ENCODE results near the gene CEACAM1.
"Not testable (repeated sequence)": the region's sequence is repeated elsewhere in the genome, so short reads cannot be mapped to it uniquely, and the experiment has no call there.

The CEACAM1 gene

DNA sequence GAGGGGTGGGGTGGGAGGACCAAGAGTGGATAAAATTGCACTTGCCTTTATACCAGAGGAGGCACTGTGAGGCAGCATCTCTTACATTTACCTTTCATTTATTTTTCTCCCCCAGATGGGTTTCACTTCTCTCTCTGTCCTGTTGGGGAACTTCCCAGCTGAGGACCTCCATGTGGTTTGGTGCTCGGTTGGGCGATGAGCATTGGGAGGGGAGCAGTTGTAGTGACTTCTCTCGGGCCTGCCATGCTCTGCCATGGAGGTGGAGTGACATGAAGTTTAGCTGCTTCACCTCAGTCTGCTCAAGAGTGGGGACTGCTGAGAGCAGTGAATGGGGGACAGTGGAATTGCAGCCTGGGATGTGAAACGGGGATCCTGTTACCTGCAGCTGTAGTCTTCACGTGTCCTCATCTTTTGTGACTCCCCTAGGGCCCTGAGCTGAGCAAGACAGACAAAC, 62.4 kb downstream of the CEACAM1 start:
- peak overlapping the region in 10 of 11 experiments; percentile 21 to 97 (median 91); a peak in 19 of 22 replicates for H3K27ac ChIP-seq
- H3K27me3 ChIP-seq, result no peaks in the 10 kb centered on the region
- H3K4me3 ChIP-seq, result peak overlapping the region in 4 of 10 experiments; percentile 22 to 45 (median 41); a peak in 4 of 20 replicates
- peak overlapping the region in 10 of 11 experiments; percentile 2 to 82 (median 78); a peak in 19 of 22 replicates for H3K9ac ChIP-seq
- TF ChIP-seq Cebpa-rat (IDR thresholded peaks at IDR 0.05), result no peak
- peak overlapping the region; percentile 73 to 95 (median 88) for H3K4me2 ChIP-seq
- 0 out of 22 replicates have a peak, but pooled peaks cover 0 to 7% (median 0%) of the 10 kb centered on the region in 11 experiments for H3K9me3 ChIP-seq (replicated peaks in 1 of 11)
- H4K20me1 ChIP-seq, result no peaks in the 10 kb centered on the region; a peak in 2 of 22 replicates
- H3K36me3 ChIP-seq, result no peaks in the 10 kb centered on the region
- H3K4me1 ChIP-seq, result peaks cover 59 to 98% (median 86%) of the 10 kb centered on the region in 10 experiments

GRCh38 chr19:42461700-42462324, 66.5 kb downstream of the CEACAM1 start:
- Histone ChIP-seq H3K4me3 (no peak overlapping the region), H3K27me3 (no peaks in the 10 kb centered on the region), H3K36me3 (no peaks in the 10 kb centered on the region), H3K9me3 (replicated peaks in 1 of 11) (0 out of 22 replicates have a peak, but pooled peaks cover 0 to 7% (median 0%) of the 10 kb centered on the region in 11 experiments), H3K27ac (peak overlapping the region in 9 of 11 experiments; percentile 11 to 57 (median 43); a peak in 13 of 22 replicates), H3K4me1 (peaks cover 19 to 80% (median 59%) of the 10 kb centered on the region in 10 experiments), H3K9ac (no peak overlapping the region), H3K4me2 (peak overlapping the region in 7 of 11 experiments; percentile 5 to 38 (median 20); a peak in 8 of 22 replicates), H4K20me1 (no peaks in the 10 kb centered on the region; a peak in 2 of 22 replicates)
- no peak for TF ChIP-seq Cebpa-rat (IDR thresholded peaks at IDR 0.05)

DNA sequence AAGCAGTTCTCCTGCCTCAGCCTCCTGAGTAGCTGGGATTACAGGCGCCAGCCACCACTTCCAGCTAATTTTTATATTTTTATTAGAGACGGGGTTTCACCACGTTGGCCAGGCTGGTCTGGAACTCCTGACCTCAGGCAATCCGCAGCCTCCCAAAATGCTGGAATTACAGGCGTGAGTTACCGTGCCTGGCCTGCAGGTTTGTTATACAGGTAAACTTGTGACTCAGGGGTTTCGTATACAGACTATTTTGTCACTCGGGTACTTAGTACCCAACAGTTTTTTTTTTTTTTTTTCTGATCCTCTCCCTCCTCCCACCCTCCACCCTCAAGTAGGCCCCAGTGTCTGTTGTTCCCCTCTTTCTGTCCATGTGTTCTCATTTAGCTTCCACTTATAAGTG, 67.0 kb downstream of the CEACAM1 start:
- Histone ChIP-seq H3K4me2 (peak overlapping the region in 4 of 11 experiments; percentile 8 to 38 (median 18); a peak in 3 of 22 replicates), H3K4me1 (peaks cover 17 to 80% (median 56%) of the 10 kb centered on the region in 10 experiments), H3K27ac (peak overlapping the region in 6 of 11 experiments; percentile 12 to 56 (median 46); a peak in 7 of 22 replicates)
- not testable (repeated sequence) for H3K36me3 ChIP-seq; H3K9me3 ChIP-seq (replicated peaks in 1 of 11); H3K9ac ChIP-seq; H3K4me3 ChIP-seq; H4K20me1 ChIP-seq; H3K27me3 ChIP-seq

DNA sequence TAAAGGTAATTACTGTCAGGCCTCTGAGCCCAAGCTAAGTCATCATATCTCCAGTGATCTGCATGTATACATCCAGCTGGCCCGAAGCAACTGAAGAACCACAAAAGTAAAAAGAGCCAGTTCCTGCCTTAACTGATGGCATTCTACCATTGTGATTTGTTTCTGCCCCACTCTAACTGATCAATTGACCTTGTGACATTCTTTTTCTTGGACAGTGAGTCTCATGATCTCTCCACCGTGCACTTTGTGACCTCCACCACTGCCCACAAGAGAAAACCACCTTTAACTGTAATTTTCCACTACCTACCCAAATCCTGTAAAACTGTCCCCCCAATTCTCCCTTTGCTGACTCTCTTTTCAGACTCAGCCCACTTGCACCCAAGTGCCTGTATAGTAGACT, 68.4 kb downstream of the CEACAM1 start:
- no peak for TF ChIP-seq Cebpa-rat (IDR thresholded peaks at IDR 0.05)
- H3K36me3 ChIP-seq, result no peaks in the 10 kb centered on the region

More for the DNA sequence above, 68.4 kb downstream of the CEACAM1 start:
- Histone ChIP-seq H4K20me1 (no peaks in the 10 kb centered on the region), H3K9ac (no peak overlapping the region), H3K4me1 (peaks cover 17 to 80% (median 56%) of the 10 kb centered on the region in 10 experiments), H3K27ac (peak overlapping the region in 4 of 11 experiments; percentile 3 to 44 (median 23); a peak in 4 of 22 replicates), H3K4me3 (no peak overlapping the region), H3K9me3 (replicated peaks in 1 of 11) (0 out of 22 replicates have a peak, but pooled peaks cover 0 to 5% (median 0%) of the 10 kb centered on the region in 11 experiments), H3K27me3 (no peaks in the 10 kb centered on the region), H3K4me2 (peak overlapping the region in 6 of 11 experiments; percentile 5 to 55 (median 39); a peak in 12 of 22 replicates)

All from BLaER1 treated with 17β-estradiol and CSF1 and Interleukin-3, amounts not matched to agents 10 nM and 100 nM (cell line).